ENCODE measurements around the gene MYH10. TPM values are rescaled to one million over a fixed set of nuclear protein-coding genes. Genes with fewer than 3 reads are reported as not detected.

MYH10 gene
- total RNA-seq, 1 experiment from 2014 or later = 251 TPM

GRCh38 chr17:8618825-8619224 is 11.7 kb downstream of the MYH10 start:
- Histone ChIP-seq H3K23ac (ENCODE audit: insufficient read length, low read depth, low read length) (no peak overlapping the region), H3K9ac (ENCODE audit: extremely low read depth, insufficient read length, low read length) (no peak overlapping the region), H3K4me2 (ENCODE audit: insufficient read depth, insufficient read length, low read length) (no peak overlapping the region), H2AFZ (ENCODE audit: low read length) (no peak overlapping the region), H3K18ac (ENCODE audit: insufficient read length, low read depth, low read length) (no peak overlapping the region), H4K5ac (ENCODE audit: insufficient read length, low read depth, low read length) (no peak overlapping the region), H3K27ac (ENCODE audit: insufficient read length, low read depth, low read length) (no peak overlapping the region), H3K4me1 (ENCODE audit: insufficient read depth, low read length) (peaks cover 2% of the 10 kb centered on the region; the same call in 1 of the 2 replicates), H2AK5ac (ENCODE audit: insufficient read length, low read length) (no peak overlapping the region), H3K4ac (ENCODE audit: low read depth, low read length) (no peak overlapping the region), H3K27me3 (ENCODE audit: insufficient read depth, low read length) (no peaks in the 10 kb centered on the region), H4K20me1 (ENCODE audit: control insufficient read depth, insufficient read depth, insufficient read length) (no peaks in the 10 kb centered on the region), H3T11ph (ENCODE audit: low read length) (no peak overlapping the region), H2BK120ac (ENCODE audit: low read depth, low read length, poor library complexity, severe bottlenecking) (no peak overlapping the region), H2BK15ac (ENCODE audit: low read depth, low read length) (no peak overlapping the region), H2BK12ac (ENCODE audit: insufficient read length, low read depth, low read length) (no peak overlapping the region), H3K9me3 (ENCODE audit: control insufficient read depth, low read depth, low read length) (no peaks in the 10 kb centered on the region), H3K14ac (ENCODE audit: insufficient read depth, low read length) (no peak overlapping the region), H3K79me2 (ENCODE audit: insufficient read depth, low read length) (peaks cover 59% of the 10 kb centered on the region), H3K56ac (ENCODE audit: insufficient read length, low read depth, low read length) (no peak overlapping the region), H3K23me2 (ENCODE audit: insufficient read length, low read depth, low read length, poor library complexity, severe bottlenecking) (no peaks in the 10 kb centered on the region), H2BK20ac (ENCODE audit: low read depth, low read length, poor library complexity, severe bottlenecking) (no peak overlapping the region), H4K8ac (replicated peaks; ENCODE audit: insufficient read length, low read depth, low read length) (no peak overlapping the region), H3K79me1 (ENCODE audit: insufficient read depth, low read depth, low read length, poor library complexity, severe bottlenecking) (peaks cover 2% of the 10 kb centered on the region), H2BK5ac (ENCODE audit: insufficient read length, low read length) (no peak overlapping the region), H4K91ac (ENCODE audit: insufficient read length, low read depth, low read length) (no peak overlapping the region)
- H3K27ac Mint-ChIP-seq = no peak overlapping the region
- H3K4me3 Mint-ChIP-seq = no peak overlapping the region
- H3K4me1 Mint-ChIP-seq = peaks cover 19 to 26% of the 10 kb centered on the region in 2 experiments
- peaks cover 49 to 65% (median 63%) of the 10 kb centered on the region in 3 experiments for H3K36me3 Mint-ChIP-seq (ENCODE audit: insufficient read depth in 1 of 3, low read depth in 3 of 3)
- no peaks in the 10 kb centered on the region for H3K27me3 Mint-ChIP-seq (ENCODE audit: low read depth)
- no peak for DNase-seq
- no peak for TF ChIP-seq CTCF (conservative IDR thresholded peaks at IDR 0.05)
- WGBS (ENCODE audit: extremely low coverage, insufficient read length, low lambda C conversion rate) = no CpG with 5 or more reads among the region's 3 CpGs
- H3K9me3 Mint-ChIP-seq = peaks cover 2 to 4% of the 10 kb centered on the region in 2 experiments; a peak in 2 of 5 replicates
